ENCODE data around the gene GALK1. TPM values are rescaled to one million over a fixed set of nuclear protein-coding genes. Genes with fewer than 3 reads are reported as not detected.

The GALK1 gene
- total RNA-seq, 2 experiments from 2014 or later = 33.2 to 33.6 TPM

- Mint-ChIP-seq H3K36me3 (peaks cover 3% of the 10 kb centered on the region), H3K27ac (no peak overlapping the region), H3K4me3 (no peak overlapping the region), H3K4me1 (no peaks in the 10 kb centered on the region), H3K27me3 (peaks cover 5% of the 10 kb centered on the region), H3K9me3 (no peaks in the 10 kb centered on the region)
- DNase-seq = no peak
Measured at GRCh38 chr17:75712446-75712845, 52.5 kb downstream of the GALK1 start.

Other genes with a start within 250 kb of the GALK1 start
- 1 to 10 TPM; 4.3 to 4.5 TPM for gene CASKIN2, start 249.7 kb downstream of the GALK1 start, total RNA-seq
- 10 to 100 TPM; 44.6 to 45.5 TPM for gene TSEN54, start 248.7 kb downstream of the GALK1 start, total RNA-seq
- gene LLGL2, start 239.5 kb downstream of the GALK1 start, total RNA-seq = 1 to 10 TPM; 4.8 to 5.0 TPM
- gene MYO15B, start 177.4 kb downstream of the GALK1 start, total RNA-seq = 10 to 100 TPM; 17.8 to 18.9 TPM
- under 1 TPM; 0.14 to 0.16 TPM for gene SMIM5, start 131.8 kb downstream of the GALK1 start, total RNA-seq
- gene RECQL5, start 98.0 kb downstream of the GALK1 start, total RNA-seq = 10 to 100 TPM; 31.4 to 32.6 TPM
- 100 to 1,000 TPM in 1 of 2 experiments, 10 to 100 TPM in 1; 93.4 to 101 TPM for gene SAP30BP, start 97.9 kb downstream of the GALK1 start, total RNA-seq
- gene ITGB4, start 43.7 kb downstream of the GALK1 start, total RNA-seq = 1 to 10 TPM in 1 of 2 experiments, under 1 TPM in 1; 0.64 to 1.4 TPM
- 10 to 100 TPM; 26.9 to 27.4 TPM for gene UNK, start 19.6 kb upstream of the GALK1 start, total RNA-seq
- gene UNC13D, start 79.2 kb upstream of the GALK1 start, total RNA-seq = 100 to 1,000 TPM; 145 to 156 TPM
- 10 to 100 TPM; 45.0 to 49.3 TPM for gene WBP2, start 90.1 kb upstream of the GALK1 start, total RNA-seq
- 10 to 100 TPM; 16.4 to 18.3 TPM for gene TRIM47, start 113.4 kb upstream of the GALK1 start, total RNA-seq
- gene TRIM65, start 131.8 kb upstream of the GALK1 start, total RNA-seq = 10 to 100 TPM; 37.2 to 41.7 TPM
- 100 to 1,000 TPM; 148 to 161 TPM for gene MRPL38, start 139.7 kb upstream of the GALK1 start, total RNA-seq
- gene FBF1, start 175.8 kb upstream of the GALK1 start, total RNA-seq = 10 to 100 TPM; 14.9 to 16.6 TPM
- 10 to 100 TPM; 26.3 to 26.9 TPM for gene ACOX1, start 214.0 kb upstream of the GALK1 start, total RNA-seq
- gene TEN1, start 214.0 kb upstream of the GALK1 start, total RNA-seq = 10 to 100 TPM; 12.5 to 14.2 TPM
- 1 to 10 TPM; 4.9 to 5.5 TPM for gene CDK3, start 235.7 kb upstream of the GALK1 start, total RNA-seq